Fibroblast of lung (primary cell): Measurements from ENCODE around the gene SYVN1.

ENCODE experiments used
- EZH2 ChIP-seq: IDR thresholded peaks from 2 replicates; pipeline ENCODE4 v1.5.1; 2012; ENCODE audit warnings: low read length, control low read depth, mild to moderate bottlenecking; ENCODE audit errors: missing control alignments
- TF ChIP-seq, protein P1 (sequence below), 2 donors: IDR thresholded peaks in 1 of 2; conservative IDR thresholded peaks in 1 of 2; 1 replicate in 1 of 2; 2 replicates in 1 of 2; pipeline ENCODE4 v1.5.1; 2011 to 2012; ENCODE audit warnings: low read length in 2 of 2, control low read depth in 1 of 2, inconsistent platforms in 1 of 2, low read depth in 1 of 2, mild to moderate bottlenecking in 1 of 2

DNA sequence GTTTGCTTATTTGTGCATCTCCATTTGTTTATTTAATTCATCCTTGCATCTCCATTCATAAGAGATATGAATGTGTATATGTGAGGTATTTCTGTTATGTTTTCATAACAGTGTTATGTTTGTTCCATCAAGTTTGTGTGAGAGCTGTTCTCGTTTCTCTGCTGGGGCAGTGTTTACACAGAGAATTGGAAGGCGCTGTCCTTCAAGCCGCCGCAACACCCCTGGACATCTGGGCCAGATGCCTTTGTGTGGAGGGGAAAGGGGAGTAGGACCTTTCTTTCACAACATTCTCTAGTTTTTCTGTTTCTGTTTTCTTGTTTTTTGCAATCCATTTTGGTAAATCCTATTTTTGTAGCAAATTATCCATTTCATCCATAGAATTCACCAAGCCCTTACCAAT, 29.7 kb downstream of the SYVN1 start:
- no peak for TF ChIP-seq EZH2
- TF ChIP-seq, protein P1, sequence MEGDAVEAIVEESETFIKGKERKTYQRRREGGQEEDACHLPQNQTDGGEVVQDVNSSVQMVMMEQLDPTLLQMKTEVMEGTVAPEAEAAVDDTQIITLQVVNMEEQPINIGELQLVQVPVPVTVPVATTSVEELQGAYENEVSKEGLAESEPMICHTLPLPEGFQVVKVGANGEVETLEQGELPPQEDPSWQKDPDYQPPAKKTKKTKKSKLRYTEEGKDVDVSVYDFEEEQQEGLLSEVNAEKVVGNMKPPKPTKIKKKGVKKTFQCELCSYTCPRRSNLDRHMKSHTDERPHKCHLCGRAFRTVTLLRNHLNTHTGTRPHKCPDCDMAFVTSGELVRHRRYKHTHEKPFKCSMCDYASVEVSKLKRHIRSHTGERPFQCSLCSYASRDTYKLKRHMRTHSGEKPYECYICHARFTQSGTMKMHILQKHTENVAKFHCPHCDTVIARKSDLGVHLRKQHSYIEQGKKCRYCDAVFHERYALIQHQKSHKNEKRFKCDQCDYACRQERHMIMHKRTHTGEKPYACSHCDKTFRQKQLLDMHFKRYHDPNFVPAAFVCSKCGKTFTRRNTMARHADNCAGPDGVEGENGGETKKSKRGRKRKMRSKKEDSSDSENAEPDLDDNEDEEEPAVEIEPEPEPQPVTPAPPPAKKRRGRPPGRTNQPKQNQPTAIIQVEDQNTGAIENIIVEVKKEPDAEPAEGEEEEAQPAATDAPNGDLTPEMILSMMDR (conservative IDR thresholded peaks at IDR 0.05 in 1 of 2, IDR thresholded peaks at IDR 0.05 in 1 of 2; ENCODE audit: low read depth in 1 of 2, low read length in 2 of 2), result no peak
